H1 (cell line): ENCODE measurements around the gene MAP2K5. TPM values are rescaled to one million over a fixed set of nuclear protein-coding genes. Genes with fewer than 3 reads are reported as not detected.

Experiments
- CBX5 ChIP-seq: fragments of 300-800, 300-1000 bp; sonication (generic); IDR thresholded peaks from 2 replicates; pipeline ENCODE4 v1.7.1; 2016; ENCODE audit warnings: antibody characterized with exemption, low read length, low read depth
- GTF2F1 ChIP-seq: IDR thresholded peaks from 2 replicates; pipeline ENCODE4 v1.6.1; 2012; ENCODE audit warnings: low read depth, low read length, improper control_type of control experiment, borderline replicate concordance
- HDAC2 ChIP-seq, 2 experiments: fragments of 300-600 bp in 1 of 2; sonication (generic) in 1 of 2; IDR thresholded peaks; 2 replicates each; pipeline ENCODE4 v1.6.1; 2011 to 2012; ENCODE audit warnings: low read depth in 2 of 2, low read length in 2 of 2, mild to moderate bottlenecking in 2 of 2, moderate library complexity in 2 of 2, borderline replicate concordance in 1 of 2, inconsistent platforms in 1 of 2
- RBBP5 ChIP-seq: IDR thresholded peaks from 2 replicates; pipeline ENCODE4 v1.7.1; 2012; ENCODE audit warnings: low read depth, mild to moderate bottlenecking, inconsistent platforms, low read length, moderate library complexity, borderline replicate concordance
- SIRT6 ChIP-seq: IDR thresholded peaks from one replicate; pipeline ENCODE4 v1.7.1; 2012; ENCODE audit warnings: low read length, inconsistent platforms
- SIX5 ChIP-seq: IDR thresholded peaks from 2 replicates; pipeline ENCODE4 v1.6.1; 2011; ENCODE audit warnings: mild to moderate bottlenecking, low read depth, low read length
- SRF ChIP-seq: IDR thresholded peaks from 2 replicates; pipeline ENCODE4 v1.6.1; 2011; ENCODE audit warnings: mild to moderate bottlenecking, low read depth, low read length, moderate library complexity
- polyA plus RNA-seq, 7 experiments: library from polyadenylated mRNA; depleted of rRNA in 3 of 7; stranded (reverse) in 5 of 7; unstranded in 2 of 7; fragments of >200 nt in 5 of 7; fragments of 200-250 nt in 2 of 7; gene quantifications; 1 replicate in 5 of 7; 2 replicates in 1 of 7; 4 replicates in 1 of 7; pipeline versions ENCODE4 v1.2.1 to v1.2.3, GENCODE V29; 2011 to 2013; ENCODE audit warnings: missing spikeins in 2 of 7, mixed read lengths in 2 of 7
- total RNA-seq: library from RNA; stranded (reverse); fragmentation: NEBNext Ultra II Directional; extraction: Animal tissue kit (Norgen Biotek cat#: 25700); gene quantifications from 2 replicates; pipeline ENCODE4 v1.2.1, GENCODE V29; 2021

The MAP2K5 gene
- total and polyA plus RNA-seq, 2 of the 8 experiments (the other 6 are each of a cell fraction or from before 2014, with no cell fraction given), result 4.4 to 15.8 TPM

DNA sequence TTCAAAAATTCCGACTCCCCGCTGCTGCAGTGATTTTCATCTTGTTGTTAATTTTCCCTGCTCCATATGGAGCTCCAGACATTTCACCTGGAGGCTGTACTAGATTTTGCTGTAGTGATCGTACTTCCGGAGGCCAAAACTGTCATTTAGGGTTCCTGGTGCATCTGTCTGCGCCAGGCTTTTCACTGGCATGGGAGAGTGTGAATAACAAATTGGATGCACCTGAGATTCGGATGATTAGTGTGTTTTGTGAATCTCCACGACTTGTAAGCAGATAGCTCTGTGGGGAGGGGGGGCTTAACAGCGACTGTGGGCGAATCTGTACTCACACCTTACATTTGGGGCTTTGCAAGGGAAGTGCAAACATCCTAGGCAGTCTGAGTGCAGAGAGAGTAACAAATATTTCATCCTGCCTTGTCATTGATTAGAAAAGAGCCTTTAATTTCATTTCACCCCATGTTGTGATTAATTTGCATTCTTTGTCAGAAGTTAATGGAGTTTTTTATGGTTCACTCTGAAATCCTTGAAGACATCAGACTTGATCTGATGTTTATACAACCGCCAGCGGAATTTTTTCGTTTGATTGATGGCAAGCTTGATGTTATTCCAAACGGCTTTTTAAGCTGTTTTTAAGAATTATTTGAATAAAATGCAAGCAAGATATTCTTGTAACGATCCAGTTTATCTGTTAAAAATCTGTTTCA is 190.3 kb downstream of the MAP2K5 start (continued):
- no peak for TF ChIP-seq HDAC2 (IDR thresholded peaks at IDR 0.05; ENCODE audit: borderline replicate concordance in 1 of 2, low read depth in 2 of 2, low read length in 2 of 2)
- no peak for TF ChIP-seq SIRT6
- no peak for TF ChIP-seq CBX5
- no peak for TF ChIP-seq SRF
- TF ChIP-seq GTF2F1, result no peak
- no peak for TF ChIP-seq RBBP5
- no peak for TF ChIP-seq SIX5
